ENCODE results near the gene MT2A.

Gene MT2A

DNA sequence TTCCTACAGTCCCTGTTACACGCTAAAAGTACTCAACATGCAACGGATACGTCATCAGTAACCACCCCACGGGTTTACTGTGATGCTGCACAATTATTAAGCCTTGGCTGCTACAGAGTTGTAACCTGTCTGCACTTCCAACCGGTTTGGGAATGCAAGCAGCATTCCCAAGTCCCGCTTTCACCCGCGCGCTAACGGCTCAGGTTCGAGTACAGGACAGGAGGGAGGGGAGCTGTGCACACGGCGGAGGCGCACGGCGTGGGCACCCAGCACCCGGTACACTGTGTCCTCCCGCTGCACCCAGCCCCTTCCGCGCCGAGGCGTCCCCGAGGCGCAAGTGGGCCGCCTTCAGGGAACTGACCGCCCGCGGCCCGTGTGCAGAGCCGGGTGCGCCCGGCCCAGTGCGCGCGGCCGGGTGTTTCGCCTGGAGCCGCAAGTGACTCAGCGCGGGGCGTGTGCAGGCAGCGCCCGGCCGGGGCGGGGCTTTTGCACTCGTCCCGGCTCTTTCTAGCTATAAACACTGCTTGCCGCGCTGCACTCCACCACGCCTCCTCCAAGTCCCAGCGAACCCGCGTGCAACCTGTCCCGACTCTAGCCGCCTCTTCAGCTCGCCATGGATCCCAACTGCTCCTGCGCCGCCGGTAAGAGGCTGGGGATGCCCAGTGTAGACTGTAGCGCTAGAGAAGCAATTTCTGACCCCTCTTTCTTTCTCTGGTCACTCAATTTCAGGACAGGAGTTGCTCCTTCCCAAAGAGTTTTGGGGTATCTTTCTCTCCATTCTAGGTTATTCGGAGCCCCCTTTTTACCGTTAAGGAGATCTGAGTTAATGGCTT, at the start of gene MT2A:
MT2A (plus strand) TSS at position 542 of the 833 bp plus-strand sequence; CDS start at position 614, 72 bp downstream.
- CTCF ChIA-PET, result interaction anchor here (0.7 to 2.5 kb wide), 4 partner anchors 12 to 94 kb away, joined by 3 to 7 read pairs (median 4); no protein-coding TSS in a partner anchor
- peak; percentile 94 for DNase-seq (ENCODE audit: extremely low spot score)
- POLR2A ChIA-PET, result interaction anchor here (1.4 kb wide), 1 partner anchor 75 kb away, joined by 5 read pairs; no protein-coding TSS in a partner anchor
- TF ChIP-seq, protein P1, sequence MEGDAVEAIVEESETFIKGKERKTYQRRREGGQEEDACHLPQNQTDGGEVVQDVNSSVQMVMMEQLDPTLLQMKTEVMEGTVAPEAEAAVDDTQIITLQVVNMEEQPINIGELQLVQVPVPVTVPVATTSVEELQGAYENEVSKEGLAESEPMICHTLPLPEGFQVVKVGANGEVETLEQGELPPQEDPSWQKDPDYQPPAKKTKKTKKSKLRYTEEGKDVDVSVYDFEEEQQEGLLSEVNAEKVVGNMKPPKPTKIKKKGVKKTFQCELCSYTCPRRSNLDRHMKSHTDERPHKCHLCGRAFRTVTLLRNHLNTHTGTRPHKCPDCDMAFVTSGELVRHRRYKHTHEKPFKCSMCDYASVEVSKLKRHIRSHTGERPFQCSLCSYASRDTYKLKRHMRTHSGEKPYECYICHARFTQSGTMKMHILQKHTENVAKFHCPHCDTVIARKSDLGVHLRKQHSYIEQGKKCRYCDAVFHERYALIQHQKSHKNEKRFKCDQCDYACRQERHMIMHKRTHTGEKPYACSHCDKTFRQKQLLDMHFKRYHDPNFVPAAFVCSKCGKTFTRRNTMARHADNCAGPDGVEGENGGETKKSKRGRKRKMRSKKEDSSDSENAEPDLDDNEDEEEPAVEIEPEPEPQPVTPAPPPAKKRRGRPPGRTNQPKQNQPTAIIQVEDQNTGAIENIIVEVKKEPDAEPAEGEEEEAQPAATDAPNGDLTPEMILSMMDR (IDR thresholded peaks at IDR 0.05; ENCODE audit: control extremely low read depth, extremely low read depth, low read depth, missing control alignments), result no peak

DNA sequence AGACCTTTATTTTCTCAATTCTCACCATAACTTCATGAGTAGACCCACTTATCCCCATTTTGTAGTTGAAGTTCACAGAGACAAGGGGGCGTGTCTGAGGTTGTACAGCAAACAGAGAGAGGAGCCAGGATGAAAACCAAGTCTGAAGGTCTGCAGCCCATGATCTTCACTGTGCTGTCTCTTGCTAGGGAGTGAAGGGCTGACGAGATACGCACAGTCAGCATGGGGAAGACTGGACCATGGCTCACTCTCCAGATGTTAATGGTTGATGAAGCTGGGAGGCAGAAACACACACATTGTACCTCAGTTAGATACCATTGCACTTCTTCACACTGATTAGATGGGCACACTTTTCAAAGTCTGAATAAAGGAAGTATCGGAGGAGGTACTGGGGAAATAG, 49.3 kb upstream of the MT2A start:
- TF ChIP-seq, protein P1 (IDR thresholded peaks at IDR 0.05; ENCODE audit: control extremely low read depth, extremely low read depth, low read depth, missing control alignments), result no peak
- POLR2A ChIA-PET, result no interaction called here
- no peak for DNase-seq (ENCODE audit: extremely low spot score)
- CTCF ChIA-PET, result no interaction called here

DNA sequence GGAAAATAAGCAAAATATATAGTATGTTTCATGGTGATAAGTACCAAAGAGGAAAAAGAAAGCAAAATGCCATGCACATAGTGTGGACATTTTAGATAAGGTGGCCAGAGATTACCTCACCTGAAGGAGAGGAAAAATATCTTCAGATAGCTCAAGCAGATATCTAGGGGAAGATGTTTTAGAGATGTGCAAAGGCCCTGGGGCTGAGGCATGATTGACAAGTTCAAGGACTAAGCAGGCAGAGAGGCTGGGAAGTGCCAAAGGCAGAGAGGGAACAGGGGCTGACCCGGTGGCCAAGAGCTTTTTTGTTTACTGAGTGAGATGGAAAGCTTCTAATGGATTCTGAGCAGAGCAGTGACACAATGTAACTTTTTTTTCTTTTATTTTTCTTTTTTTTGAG, 47.9 kb upstream of the MT2A start:
- ChIA-PET CTCF (interaction anchor here (1.3 kb wide), 1 partner anchor 32 kb away, joined by 3 read pairs; no protein-coding TSS in a partner anchor), POLR2A (no interaction called here)
- TF ChIP-seq, protein P1 (IDR thresholded peaks at IDR 0.05; ENCODE audit: control extremely low read depth, extremely low read depth, low read depth, missing control alignments), result no peak
- DNase-seq (ENCODE audit: extremely low spot score), result no peak

DNA sequence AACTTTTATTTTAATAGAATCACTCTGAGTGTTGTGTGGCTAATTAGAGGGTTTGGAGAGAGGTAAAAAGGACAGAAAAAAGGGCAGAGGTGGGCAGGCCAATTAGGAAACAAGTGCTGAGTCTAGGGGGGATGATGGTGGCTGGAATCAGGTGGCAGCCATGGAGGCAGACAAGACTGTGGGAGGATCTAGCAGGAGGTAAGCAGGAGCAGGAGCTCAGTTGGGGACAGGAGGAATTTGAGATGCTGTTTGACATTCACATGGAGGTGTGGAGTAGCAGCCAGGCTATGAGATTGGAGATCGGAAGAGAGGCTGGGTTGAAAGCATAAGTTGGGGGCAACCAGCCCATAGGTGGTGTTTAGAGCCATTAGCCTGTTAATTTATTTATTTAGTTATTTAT, 47.3 kb upstream of the MT2A start:
- ChIA-PET CTCF (interaction anchor here (1.0 to 1.3 kb wide), 3 partner anchors 16 to 31 kb away, joined by 3 read pairs; no protein-coding TSS in a partner anchor), POLR2A (no interaction called here)
- TF ChIP-seq, protein P1 (IDR thresholded peaks at IDR 0.05; ENCODE audit: control extremely low read depth, extremely low read depth, low read depth, missing control alignments), result no peak

DNA sequence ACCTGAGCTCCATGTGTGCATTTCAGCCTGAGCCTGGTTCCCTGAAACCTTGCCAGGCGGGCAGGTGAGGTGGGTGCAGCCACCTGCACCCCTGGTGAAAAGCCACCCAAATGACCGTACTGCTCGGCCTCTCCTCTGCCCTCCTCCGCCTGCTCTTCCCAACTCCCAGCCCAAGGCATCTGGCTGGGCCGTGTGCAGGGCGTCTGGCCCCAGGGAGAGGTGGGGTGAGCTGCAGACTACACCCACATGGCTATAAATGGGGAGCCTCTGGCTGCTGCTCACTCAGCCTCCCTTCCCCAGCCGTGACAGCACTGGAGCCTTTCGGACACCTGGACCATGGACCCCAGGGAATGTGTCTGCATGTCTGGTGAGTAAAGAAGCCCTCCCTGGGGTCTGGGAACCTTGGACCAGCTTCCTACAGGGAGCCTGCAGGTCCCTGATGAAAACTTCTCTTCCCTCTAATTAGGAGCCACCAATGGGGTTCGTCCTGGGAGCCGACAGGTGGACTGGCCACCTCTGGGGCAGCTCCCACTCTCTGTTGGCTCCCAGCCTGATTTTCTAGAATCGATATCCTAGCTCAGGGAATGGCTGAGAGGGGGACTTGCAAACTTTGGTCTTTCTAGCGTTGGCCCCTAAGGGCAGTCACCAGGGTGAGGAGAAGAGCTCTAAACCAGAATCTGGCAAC, 43.4 kb upstream of the MT2A start, which contains the start of gene MT4:
MT4 (plus strand) TSS at position 281 of the 685 bp plus-strand sequence; CDS start at position 337, 56 bp downstream.
- ChIA-PET POLR2A (no interaction called here), CTCF (interaction anchor here (0.8 to 1.5 kb wide), 4 partner anchors 12 to 304 kb away, joined by 3 to 8 read pairs (median 3); no protein-coding TSS in a partner anchor)

More for the DNA sequence above, 47.3 kb upstream of the MT2A start:
- no peak for DNase-seq (ENCODE audit: extremely low spot score)

DNA sequence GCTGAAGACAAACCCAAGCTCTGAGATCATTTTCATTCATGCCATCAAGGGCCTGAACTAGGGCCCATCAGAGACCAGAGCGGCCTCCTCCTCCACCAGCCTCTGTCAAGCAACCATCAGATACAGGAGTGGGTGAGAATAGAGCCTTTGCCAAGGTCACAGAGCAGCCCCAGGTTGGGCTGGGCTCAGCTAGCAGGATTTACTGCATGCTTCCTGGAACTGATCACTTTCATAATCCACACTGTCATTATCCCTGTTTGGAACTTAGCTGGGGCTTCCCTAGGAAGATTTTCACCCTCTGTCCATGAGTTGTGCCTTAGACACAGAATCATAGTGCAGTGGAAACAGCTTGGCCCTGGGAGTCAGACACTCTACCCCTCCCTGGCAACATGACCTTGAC, 38.4 kb upstream of the MT2A start:
- ChIA-PET POLR2A (no interaction called here), CTCF (interaction anchor here (2.1 kb wide), 1 partner anchor 132 kb away, joined by 9 read pairs; no protein-coding TSS in a partner anchor)
- TF ChIP-seq, protein P1 (IDR thresholded peaks at IDR 0.05; ENCODE audit: control extremely low read depth, extremely low read depth, low read depth, missing control alignments), result no peak
- no peak for DNase-seq (ENCODE audit: extremely low spot score)

More for the DNA sequence above, 43.4 kb upstream of the MT2A start, which contains the start of gene MT4:
- TF ChIP-seq, protein P1 (IDR thresholded peaks at IDR 0.05; ENCODE audit: control extremely low read depth, extremely low read depth, low read depth, missing control alignments), result no peak
- DNase-seq (ENCODE audit: extremely low spot score), result no peak
